ENCODE measurements around the gene SEMG2. TPM values are rescaled to one million over a fixed set of nuclear protein-coding genes. Genes with fewer than 3 reads are reported as not detected.

SEMG2 gene
- total RNA-seq, 1 experiment from 2014 or later: not detected

- DNase-seq (ENCODE audit: low read depth, low spot score) (no peak), ATAC-seq (no peak)
- POLR2A ChIA-PET: no interaction called here
- no peaks in the 10 kb centered on the region for H3K27me3 ChIP-seq (ENCODE audit: insufficient read depth, low read length)
- intact Hi-C loops (cut with micrococcal nuclease): no loop called here
- RAD21 ChIA-PET (ENCODE audit: low non-redundant PET in 1 of 2, low total read pairs in 2 of 2, uncharacterized antibody in 2 of 2, unreplicated experiment in 2 of 2): no interaction called here
- no TSS peak for BruUV-seq (replicated peaks)
- H3K9me3 ChIP-seq (ENCODE audit: control insufficient read depth in 1 of 2, insufficient read depth in 1 of 2, low read depth in 1 of 2, low read length in 2 of 2): no peaks in the 10 kb centered on the region
- H3K27ac ChIP-seq (ENCODE audit: low read depth, low read length): no peak overlapping the region
- H3K4me1 ChIP-seq (ENCODE audit: control insufficient read depth in 1 of 2, insufficient read depth in 2 of 2, low read length in 2 of 2): no peaks in the 10 kb centered on the region
- H4K20me1 ChIP-seq (ENCODE audit: insufficient read depth): no peaks in the 10 kb centered on the region
- no peaks in the 10 kb centered on the region for H3K36me3 ChIP-seq (ENCODE audit: control insufficient read depth in 1 of 2, insufficient read depth in 2 of 2, low read length in 2 of 2)
- H3K79me2 ChIP-seq (ENCODE audit: insufficient read depth, low read length): no peaks in the 10 kb centered on the region
- H2AFZ ChIP-seq (ENCODE audit: low read depth, low read length, poor library complexity, severe bottlenecking): no peak overlapping the region
- no peak overlapping the region for H3K4me2 ChIP-seq (ENCODE audit: low read length)
- H3K9me2 ChIP-seq (ENCODE audit: insufficient read depth): no peaks in the 10 kb centered on the region
- H3K9ac ChIP-seq (ENCODE audit: low read length): no peak overlapping the region
- CTCF ChIA-PET: no interaction called here
- no peak overlapping the region for H3K4me3 ChIP-seq (replicated peaks in 1 of 2; ENCODE audit: low read depth in 1 of 2, low read length in 2 of 2)
- TF ChIP-seq MAX (IDR thresholded peaks at IDR 0.05) (no peak), ZNF274 (IDR thresholded peaks at IDR 0.05; ENCODE audit: low read depth, low read length) (no peak), JUND (IDR thresholded peaks at IDR 0.05) (no peak), CBX3 (IDR thresholded peaks at IDR 0.05; ENCODE audit: low read depth) (no peak), SRF (IDR thresholded peaks at IDR 0.05; ENCODE audit: low read depth) (no peak), CEBPB (IDR thresholded peaks at IDR 0.05; ENCODE audit: low read depth) (no peak), TCF7L2 (IDR thresholded peaks at IDR 0.05; ENCODE audit: borderline replicate concordance, extremely low read depth, insufficient read depth, insufficient read length) (no peak), YY1 (IDR thresholded peaks at IDR 0.05; ENCODE audit: extremely low read depth, insufficient replicate concordance, low read depth, low read length) (no peak), FOSL1 (IDR thresholded peaks at IDR 0.05; ENCODE audit: low read depth) (no peak)
Observed at GRCh38 chr20:45179166-45179565, 42.0 kb upstream of the SEMG2 start.

GRCh38 chr20:45181639-45182038, 39.5 kb upstream of the SEMG2 start:
- H3K9me3 ChIP-seq (ENCODE audit: control insufficient read depth in 1 of 2, insufficient read depth in 1 of 2, low read depth in 1 of 2, low read length in 2 of 2): no peaks in the 10 kb centered on the region
- H3K79me2 ChIP-seq (ENCODE audit: insufficient read depth, low read length): no peaks in the 10 kb centered on the region
- no peak overlapping the region for H3K4me3 ChIP-seq (replicated peaks in 1 of 2; ENCODE audit: low read depth in 1 of 2, low read length in 2 of 2)
- ChIA-PET POLR2A (no interaction called here), RAD21 (ENCODE audit: low non-redundant PET in 1 of 2, low total read pairs in 2 of 2, uncharacterized antibody in 2 of 2, unreplicated experiment in 2 of 2) (no interaction called here), CTCF (no interaction called here)
- H2AFZ ChIP-seq (ENCODE audit: low read depth, low read length, poor library complexity, severe bottlenecking): no peak overlapping the region
- H3K9me2 ChIP-seq (ENCODE audit: insufficient read depth): no peaks in the 10 kb centered on the region
- intact Hi-C loops (cut with micrococcal nuclease): no loop called here
- H3K4me1 ChIP-seq (ENCODE audit: control insufficient read depth in 1 of 2, insufficient read depth in 2 of 2, low read length in 2 of 2): no peaks in the 10 kb centered on the region
- no peak for DNase-seq (ENCODE audit: low read depth, low spot score)
- no peak overlapping the region for H3K9ac ChIP-seq (ENCODE audit: low read length)
- H3K36me3 ChIP-seq (ENCODE audit: control insufficient read depth in 1 of 2, insufficient read depth in 2 of 2, low read length in 2 of 2): no peaks in the 10 kb centered on the region
- no peaks in the 10 kb centered on the region for H4K20me1 ChIP-seq (ENCODE audit: insufficient read depth)
- no peaks in the 10 kb centered on the region for H3K27me3 ChIP-seq (ENCODE audit: insufficient read depth, low read length)
- H3K27ac ChIP-seq (ENCODE audit: low read depth, low read length): no peak overlapping the region
- ATAC-seq: no peak
- TF ChIP-seq CTCF (IDR thresholded peaks at IDR 0.05 in 2 of 3, conservative IDR thresholded peaks at IDR 0.05 in 1 of 3; ENCODE audit: borderline replicate concordance in 1 of 3, insufficient read depth in 1 of 3, low read depth in 2 of 3, low read length in 2 of 3) (no peak), SP1 (IDR thresholded peaks at IDR 0.05; ENCODE audit: low read depth) (no peak), POLR2AphosphoS5 (IDR thresholded peaks at IDR 0.05; ENCODE audit: low read depth, low read length) (no peak), CBX3 (IDR thresholded peaks at IDR 0.05; ENCODE audit: low read depth) (no peak), SRF (IDR thresholded peaks at IDR 0.05; ENCODE audit: low read depth) (no peak), REST (IDR thresholded peaks at IDR 0.05; ENCODE audit: low read depth) (no peak)
- no peak overlapping the region for H3K4me2 ChIP-seq (ENCODE audit: low read length)
- no TSS peak for BruUV-seq (replicated peaks)
